Progenitor cell of endocrine pancreas (in vitro differentiated cells): ENCODE data around the gene ANKS6. TPM values are rescaled to one million over a fixed set of nuclear protein-coding genes. Genes with fewer than 3 reads are reported as not detected.

Experiments
- DNase-seq: peaks from one replicate; pipeline ENCODE4 v3.0.0; 2021; ENCODE audit warnings: low spot score; ENCODE audit not compliant: unreplicated experiment
- H3K27ac Mint-ChIP-seq: 2 replicates; pipeline ENCODE4 v1.8.0; 2021; ENCODE audit warnings: mild to moderate bottlenecking, moderate library complexity, mixed read lengths
- H3K27me3 Mint-ChIP-seq: 2 replicates; pipeline ENCODE4 v1.8.0; 2021; ENCODE audit warnings: mixed read lengths
- H3K36me3 Mint-ChIP-seq: 2 replicates; pipeline ENCODE4 v1.8.0; 2022; ENCODE audit warnings: mixed read lengths; ENCODE audit not compliant: insufficient read depth
- H3K4me1 Mint-ChIP-seq: 2 replicates; pipeline ENCODE4 v1.8.0; 2021; ENCODE audit warnings: low read depth, mixed read lengths
- H3K4me3 Mint-ChIP-seq: 2 replicates; pipeline ENCODE4 v1.8.0; 2021; ENCODE audit warnings: low read depth, mild to moderate bottlenecking, moderate library complexity, mixed read lengths
- H3K9me3 Mint-ChIP-seq: 2 replicates; pipeline ENCODE4 v1.8.0; 2021; ENCODE audit warnings: low read depth, mixed read lengths
- CTCF ChIP-seq: fragments of 200-600 bp; sonication (generic); IDR thresholded peaks from one replicate; pipeline ENCODE4 v1.5.0; 2021; ENCODE audit warnings: antibody characterized with exemption, mild to moderate bottlenecking; ENCODE audit not compliant: unreplicated experiment
- total RNA-seq: library from RNA; stranded (reverse); gene quantifications from 2 replicates; pipeline ENCODE4 v1.2.1, GENCODE V29; 2021

ANKS6 gene
- total RNA-seq, 1 donor from 2014 or later: 39.7 TPM

GRCh38 chr9:98736226-98736625 is 60.1 kb downstream of the ANKS6 start:
- Mint-ChIP-seq H3K4me1 (peaks cover 4% of the 10 kb centered on the region), H3K27ac (no peak overlapping the region), H3K27me3 (no peaks in the 10 kb centered on the region), H3K36me3 (peaks cover 36% of the 10 kb centered on the region), H3K9me3 (peaks cover 18% of the 10 kb centered on the region), H3K4me3 (no peak overlapping the region)
- DNase-seq: no peak
- no peak for TF ChIP-seq CTCF

GRCh38 chr9:98732801-98733200 is 63.6 kb downstream of the ANKS6 start:
- TF ChIP-seq CTCF: no peak
- peaks cover 17% of the 10 kb centered on the region for H3K36me3 Mint-ChIP-seq
- no peak for DNase-seq
- no peak overlapping the region for H3K4me3 Mint-ChIP-seq
- H3K27ac Mint-ChIP-seq: no peak overlapping the region
- H3K9me3 Mint-ChIP-seq: peaks cover 4% of the 10 kb centered on the region
- H3K4me1 Mint-ChIP-seq: peaks cover 4% of the 10 kb centered on the region
- peaks cover 5% of the 10 kb centered on the region for H3K27me3 Mint-ChIP-seq

- DNase-seq: no peak
- no peak for TF ChIP-seq CTCF
- H3K36me3 Mint-ChIP-seq: peaks cover 9% of the 10 kb centered on the region
- no peak overlapping the region for H3K4me3 Mint-ChIP-seq
- no peaks in the 10 kb centered on the region for H3K9me3 Mint-ChIP-seq
- H3K27me3 Mint-ChIP-seq: peaks cover 8% of the 10 kb centered on the region
- peaks cover 4% of the 10 kb centered on the region for H3K4me1 Mint-ChIP-seq
- no peak overlapping the region for H3K27ac Mint-ChIP-seq
Measured at GRCh38 chr9:98732091-98732490, 64.3 kb downstream of the ANKS6 start.

- Mint-ChIP-seq H3K4me1 (no peaks in the 10 kb centered on the region), H3K9me3 (no peaks in the 10 kb centered on the region), H3K4me3 (no peak overlapping the region), H3K27ac (no peak overlapping the region), H3K27me3 (peaks cover 19% of the 10 kb centered on the region), H3K36me3 (peaks cover 2% of the 10 kb centered on the region)
- no peak for DNase-seq
- TF ChIP-seq CTCF: no peak
Measured at GRCh38 chr9:98730871-98731270, 65.5 kb downstream of the ANKS6 start.

- TF ChIP-seq CTCF: no peak
- Mint-ChIP-seq H3K27ac (no peak overlapping the region), H3K36me3 (no peaks in the 10 kb centered on the region), H3K9me3 (no peaks in the 10 kb centered on the region), H3K4me3 (no peak overlapping the region), H3K4me1 (no peaks in the 10 kb centered on the region), H3K27me3 (peaks cover 38% of the 10 kb centered on the region)
- DNase-seq: no peak
Measured at GRCh38 chr9:98728500-98728899, 67.9 kb downstream of the ANKS6 start.
